ENCODE data around the gene GALNT15.

DNA sequence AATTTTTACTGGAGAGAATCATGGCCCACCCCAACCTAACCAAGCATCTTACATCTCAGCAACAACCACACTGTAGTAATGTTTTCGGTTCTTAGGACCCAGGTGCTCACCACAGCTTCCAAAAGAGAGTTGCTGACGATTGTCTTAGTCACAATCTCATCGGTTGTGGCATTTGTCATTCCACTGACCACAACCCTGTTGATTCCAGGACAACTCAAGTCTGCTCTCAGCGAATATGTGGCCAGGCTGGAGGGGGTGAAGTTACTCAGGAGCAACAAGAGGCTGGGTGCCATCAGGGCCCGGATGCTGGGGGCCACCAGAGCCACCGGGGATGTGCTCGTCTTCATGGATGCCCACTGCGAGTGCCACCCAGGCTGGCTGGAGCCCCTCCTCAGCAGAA, 25.9 kb downstream of the GALNT15 start:
- TF ChIP-seq, protein P1, sequence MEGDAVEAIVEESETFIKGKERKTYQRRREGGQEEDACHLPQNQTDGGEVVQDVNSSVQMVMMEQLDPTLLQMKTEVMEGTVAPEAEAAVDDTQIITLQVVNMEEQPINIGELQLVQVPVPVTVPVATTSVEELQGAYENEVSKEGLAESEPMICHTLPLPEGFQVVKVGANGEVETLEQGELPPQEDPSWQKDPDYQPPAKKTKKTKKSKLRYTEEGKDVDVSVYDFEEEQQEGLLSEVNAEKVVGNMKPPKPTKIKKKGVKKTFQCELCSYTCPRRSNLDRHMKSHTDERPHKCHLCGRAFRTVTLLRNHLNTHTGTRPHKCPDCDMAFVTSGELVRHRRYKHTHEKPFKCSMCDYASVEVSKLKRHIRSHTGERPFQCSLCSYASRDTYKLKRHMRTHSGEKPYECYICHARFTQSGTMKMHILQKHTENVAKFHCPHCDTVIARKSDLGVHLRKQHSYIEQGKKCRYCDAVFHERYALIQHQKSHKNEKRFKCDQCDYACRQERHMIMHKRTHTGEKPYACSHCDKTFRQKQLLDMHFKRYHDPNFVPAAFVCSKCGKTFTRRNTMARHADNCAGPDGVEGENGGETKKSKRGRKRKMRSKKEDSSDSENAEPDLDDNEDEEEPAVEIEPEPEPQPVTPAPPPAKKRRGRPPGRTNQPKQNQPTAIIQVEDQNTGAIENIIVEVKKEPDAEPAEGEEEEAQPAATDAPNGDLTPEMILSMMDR (IDR thresholded peaks at IDR 0.05) = no peak
- TF ChIP-seq EP300 (IDR thresholded peaks at IDR 0.05) (no peak), POLR2A (IDR thresholded peaks at IDR 0.05) (no peak), POLR2AphosphoS5 (IDR thresholded peaks at IDR 0.05) (no peak)
